NCI-H460 (cell line): ENCODE measurements around the gene CCP110. TPM values are rescaled to one million over a fixed set of nuclear protein-coding genes. Genes with fewer than 3 reads are reported as not detected.

Source experiments
- DNase-seq: peaks from one replicate; pipeline ENCODE4 v3.0.0-alpha.2; 2016; ENCODE audit warnings: low read depth; ENCODE audit errors: extremely low read depth
- total RNA-seq: library from RNA; depleted of rRNA; stranded (reverse); fragments of >200 nt; shearing (Covaris generic); gene quantifications from 2 replicates; pipeline ENCODE4 v1.2.3, GENCODE V29; 2014

The CCP110 gene
- total RNA-seq, 1 experiment from 2014 or later: 14.4 TPM

DNA sequence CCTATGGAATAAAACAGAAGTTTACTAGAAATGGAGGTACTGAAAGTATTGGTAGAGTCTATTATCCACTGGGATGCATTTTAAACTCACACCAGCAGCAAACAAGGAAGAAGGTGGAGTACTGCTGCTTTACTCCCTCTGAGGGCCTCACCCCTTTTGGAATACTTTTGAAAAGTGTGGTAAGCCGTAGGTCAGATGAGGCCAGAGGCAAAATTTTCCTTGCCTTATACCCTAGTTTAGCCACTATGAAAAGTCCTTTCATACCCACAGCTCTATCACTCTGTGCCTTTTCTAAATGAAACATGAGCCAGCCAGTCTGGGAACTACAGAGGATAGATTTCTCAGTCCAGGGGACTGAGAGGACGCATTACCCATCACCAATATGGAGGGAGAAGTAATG is 15.9 kb upstream of the CCP110 start:
- DNase-seq: no peak

DNA sequence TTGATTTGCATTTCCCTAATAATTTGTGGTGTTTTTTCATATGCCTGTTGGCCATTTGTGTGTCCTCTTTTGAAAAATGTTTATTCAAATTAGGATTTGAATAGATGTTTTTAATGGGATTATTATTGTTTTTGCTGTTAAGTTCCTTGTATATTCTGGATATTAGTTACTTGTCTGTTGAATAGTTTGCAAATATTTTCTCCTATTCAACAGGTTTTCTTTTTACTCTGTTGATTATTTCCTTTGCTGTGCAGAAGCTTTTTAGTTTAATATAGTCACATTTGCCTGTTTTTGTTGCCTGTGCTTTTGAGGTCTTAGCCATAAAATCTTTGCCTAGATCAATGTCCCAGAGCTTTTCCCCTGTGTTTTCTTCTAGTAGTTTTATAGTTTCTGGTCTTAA is 11.4 kb upstream of the CCP110 start:
- DNase-seq: no peak

DNA sequence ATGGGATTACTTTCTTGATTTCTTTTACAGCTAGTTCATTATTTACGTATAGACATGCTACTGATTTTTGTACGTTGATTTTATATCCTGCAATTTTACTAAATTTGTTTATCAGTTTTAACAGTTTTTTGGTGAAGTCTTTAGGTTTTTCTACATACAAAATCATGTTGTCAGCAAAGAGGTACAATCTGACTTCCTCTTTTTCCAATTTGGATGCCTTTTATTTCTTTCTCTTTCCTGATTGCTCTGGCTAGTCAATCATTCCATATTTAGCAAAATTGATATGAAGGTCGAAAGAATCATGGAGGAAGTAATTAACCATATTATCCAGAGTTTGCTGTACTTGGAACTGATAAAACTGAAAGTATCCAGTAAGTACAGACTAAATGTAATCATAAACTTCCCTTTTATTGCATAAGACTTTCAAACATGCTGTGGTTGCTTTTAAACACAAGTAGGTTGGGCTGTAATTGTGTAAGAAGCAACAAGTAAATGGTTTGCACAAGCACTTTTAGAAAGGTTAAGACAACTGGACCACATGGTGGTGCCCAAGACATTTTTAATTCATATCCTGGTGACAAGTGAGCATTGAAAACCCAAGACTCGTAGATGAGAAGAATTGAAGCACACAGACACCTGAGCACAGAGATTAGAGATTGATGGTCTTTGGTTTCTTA is 10.2 kb upstream of the CCP110 start:
- no peak for DNase-seq

DNA sequence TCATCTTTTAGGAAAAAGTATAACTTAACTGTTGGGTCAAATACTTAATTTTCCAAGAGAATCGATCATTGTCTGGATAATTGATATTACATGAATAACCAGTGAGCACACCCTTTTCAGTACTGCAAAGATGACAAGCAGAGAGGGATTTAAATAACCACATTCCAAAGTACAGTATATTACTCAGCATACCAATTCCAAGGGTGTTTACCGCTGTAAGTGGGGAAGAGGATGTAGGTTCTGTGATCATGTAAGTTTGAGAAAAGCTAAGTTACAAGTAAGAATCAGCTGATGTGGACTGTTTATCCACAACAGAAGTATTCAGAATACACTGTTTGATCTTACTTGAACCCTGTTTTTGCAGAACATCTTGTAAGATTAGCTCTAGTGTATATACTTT is 8.0 kb upstream of the CCP110 start:
- no peak for DNase-seq

DNA sequence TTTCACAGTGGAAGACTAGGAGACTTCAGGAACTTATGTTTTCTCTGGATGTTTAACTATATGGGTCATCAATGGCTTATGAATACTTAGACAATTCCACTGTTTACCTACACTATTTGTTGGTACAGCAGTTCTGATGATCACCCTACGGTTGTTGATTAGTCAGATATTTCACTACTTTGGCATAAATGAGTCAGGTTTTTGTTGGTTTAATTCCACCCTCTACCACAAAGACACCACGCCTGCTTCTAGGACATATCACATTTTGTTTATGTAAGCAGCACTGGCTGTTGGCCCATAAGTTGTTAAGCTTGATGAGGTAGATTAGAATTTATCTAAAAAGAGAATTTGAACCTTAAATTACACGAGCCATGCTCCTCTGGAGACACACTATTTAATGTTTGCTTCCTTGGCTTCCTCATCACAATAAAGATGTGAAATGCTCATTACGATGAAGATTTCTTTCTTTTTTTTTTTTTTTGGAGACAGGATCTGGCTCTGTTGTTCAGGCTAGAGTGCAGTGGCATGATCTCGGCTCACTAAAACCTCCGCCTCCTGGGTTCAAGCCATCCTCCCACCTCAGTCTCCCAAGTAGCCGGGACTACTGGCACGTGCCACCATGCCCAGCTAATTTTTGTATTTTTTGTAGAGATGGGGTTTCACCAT is 6.2 kb upstream of the CCP110 start:
- peak; percentile 69 for DNase-seq

DNA sequence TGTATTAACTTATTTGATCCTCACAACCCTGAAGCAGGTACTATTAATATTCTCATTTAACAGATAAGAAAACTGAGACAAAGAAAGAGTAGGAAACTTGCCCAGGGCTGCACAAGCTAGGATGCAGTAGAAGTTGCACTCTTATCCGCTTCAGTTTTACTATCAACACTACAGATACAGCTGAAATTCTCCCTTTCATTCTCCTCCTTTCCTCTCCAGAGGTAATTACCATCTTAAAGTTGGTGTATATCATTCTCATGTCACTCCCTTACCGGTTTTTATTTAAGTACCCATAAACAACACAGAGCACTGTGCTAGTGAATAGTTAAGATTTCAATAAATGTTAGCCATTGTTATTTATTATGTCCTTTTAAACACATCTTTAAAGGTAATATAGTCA is 5.4 kb upstream of the CCP110 start:
- DNase-seq: no peak

DNA sequence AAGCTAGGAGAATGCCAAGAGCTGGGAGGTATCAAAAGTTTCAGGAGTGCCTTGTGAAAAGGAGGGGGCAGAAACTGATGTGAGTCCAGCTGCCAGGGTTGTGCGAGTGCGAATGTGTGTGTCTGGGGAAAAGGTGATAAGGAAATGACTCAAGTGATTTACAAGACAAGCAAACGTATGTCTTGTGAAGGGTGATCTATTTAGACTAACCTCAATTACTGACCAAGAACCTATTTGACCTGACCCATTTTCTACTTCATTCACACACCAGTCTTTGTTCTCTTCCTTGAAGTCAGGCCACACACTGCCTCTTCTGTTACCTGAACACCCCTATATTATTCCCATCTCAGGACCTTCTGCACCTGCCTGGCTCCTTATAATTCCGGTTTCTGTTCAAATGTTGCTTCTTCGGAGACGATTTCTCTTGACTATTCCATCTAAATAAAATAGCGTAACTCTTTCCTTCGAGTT is 2.8 kb upstream of the CCP110 start:
- DNase-seq: no peak

DNA sequence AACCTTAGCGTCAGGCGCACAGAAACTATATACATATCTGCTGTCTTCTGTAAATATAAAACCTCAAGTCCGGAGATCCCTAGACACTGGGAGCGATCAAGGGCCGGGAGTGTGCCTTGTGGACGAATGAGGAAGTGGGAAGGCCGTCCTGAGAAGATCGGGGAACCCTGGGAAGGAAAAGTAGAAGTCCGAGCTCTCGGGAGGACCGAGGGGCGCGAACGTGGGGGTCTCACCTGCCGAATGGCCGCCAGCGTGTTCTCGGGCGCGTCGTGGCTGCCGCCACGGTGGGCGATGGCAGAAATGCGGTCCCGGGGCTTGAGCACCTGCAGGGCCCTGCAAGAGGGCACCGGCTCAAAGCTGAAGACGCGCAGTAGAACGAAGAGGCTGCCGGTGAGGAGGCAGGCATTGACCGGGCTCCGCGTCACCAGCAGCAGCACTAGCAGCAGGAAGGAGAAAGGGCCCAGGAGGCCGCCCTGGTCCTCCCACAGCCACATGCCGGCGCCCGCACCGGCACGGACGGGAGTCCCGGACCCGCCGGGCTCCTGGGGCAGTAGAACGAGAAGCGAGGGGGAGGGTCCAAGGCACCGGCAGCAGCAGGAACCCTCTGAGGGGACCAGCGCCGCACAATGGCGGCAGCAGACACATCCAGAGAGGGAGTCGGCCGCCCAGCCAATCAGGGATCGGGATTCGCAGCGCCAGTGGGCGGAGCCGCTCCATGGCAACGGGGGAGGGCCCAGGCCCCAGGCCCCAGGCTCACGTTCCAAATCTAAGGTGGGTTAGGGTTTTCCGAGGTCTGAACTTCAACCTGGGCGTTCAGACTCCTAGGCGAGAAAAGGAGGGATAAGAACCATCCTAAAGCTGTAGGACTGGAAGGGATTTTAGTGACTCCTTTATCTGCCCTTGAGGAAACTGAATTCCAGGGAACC is 2.0 kb upstream of the CCP110 start, which contains the start of gene GDE1:
TSS of gene GDE1 (minus strand) at position 628 of the 926 bp plus-strand sequence. CDS start at position 494, 134 bp downstream.
- peak; percentile 91 for DNase-seq

DNA sequence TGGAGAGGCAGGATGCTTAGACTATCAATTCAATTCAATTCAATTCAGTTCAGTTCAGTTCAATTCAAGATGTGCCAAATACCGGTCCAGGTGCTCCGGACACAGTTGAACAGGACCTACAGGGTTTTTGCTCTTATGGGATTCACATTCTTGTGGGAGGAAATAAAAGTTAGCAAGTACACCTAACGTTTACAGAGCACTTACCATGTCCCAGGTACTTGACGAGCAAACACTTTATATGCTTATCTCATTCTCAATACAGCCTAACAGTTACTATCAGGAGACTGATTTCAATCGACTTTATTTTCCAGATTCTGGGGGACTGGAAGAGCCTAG is 1.4 kb upstream of the CCP110 start:
- no peak for DNase-seq

DNA sequence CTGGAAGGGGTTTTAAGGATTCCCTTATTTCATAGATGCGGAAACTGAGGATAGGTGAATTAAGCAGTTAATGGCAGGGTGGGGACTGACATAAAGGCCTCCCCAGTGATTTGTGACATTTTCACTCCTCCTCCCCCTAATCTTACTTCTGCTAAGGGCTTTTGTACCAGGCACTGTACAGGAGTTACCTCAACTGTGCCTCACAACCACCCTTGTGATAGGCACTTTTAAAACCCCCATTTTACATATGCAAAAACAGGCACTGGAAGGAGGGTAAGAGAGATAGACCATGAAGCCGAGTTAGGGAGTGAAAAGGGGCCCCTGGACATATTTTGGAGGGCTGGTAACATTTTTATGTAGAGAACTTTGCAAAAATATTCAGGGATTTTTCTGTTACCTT is 982 bp upstream of the CCP110 start:
- DNase-seq: no peak

DNA sequence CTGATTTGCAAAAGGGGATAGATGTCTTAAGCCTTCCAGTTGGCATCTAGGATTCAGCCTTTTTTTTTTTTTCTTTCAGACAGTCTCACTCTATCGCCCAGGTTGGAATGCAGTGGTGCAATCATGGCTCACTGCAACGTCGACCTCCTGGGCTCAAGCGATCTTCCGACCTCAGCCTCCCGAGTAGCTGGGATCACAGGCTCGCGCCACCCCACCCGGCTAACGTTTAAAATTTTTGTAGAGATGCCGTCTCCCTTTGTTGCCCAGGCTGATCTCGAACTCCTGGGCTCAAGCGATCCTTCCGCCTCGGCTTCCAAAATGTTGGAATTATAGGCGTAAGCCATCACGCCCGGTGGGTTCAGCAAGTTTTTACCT is 571 bp upstream of the CCP110 start:
- DNase-seq: no peak

DNA sequence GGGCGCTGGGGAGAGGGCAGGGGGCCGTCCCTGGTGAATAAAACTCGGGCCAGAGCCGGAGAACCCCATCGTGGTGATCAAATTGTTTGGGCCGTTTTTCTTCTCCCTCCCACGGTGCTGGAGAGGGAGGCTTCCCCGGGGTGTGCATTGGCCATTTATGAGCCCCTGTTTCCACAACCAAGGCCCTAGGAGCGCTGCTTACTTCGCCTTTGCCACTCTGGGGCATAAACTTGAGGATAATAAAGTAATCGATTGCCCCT is 544 bp downstream of the CCP110 start:
- DNase-seq: no peak

DNA sequence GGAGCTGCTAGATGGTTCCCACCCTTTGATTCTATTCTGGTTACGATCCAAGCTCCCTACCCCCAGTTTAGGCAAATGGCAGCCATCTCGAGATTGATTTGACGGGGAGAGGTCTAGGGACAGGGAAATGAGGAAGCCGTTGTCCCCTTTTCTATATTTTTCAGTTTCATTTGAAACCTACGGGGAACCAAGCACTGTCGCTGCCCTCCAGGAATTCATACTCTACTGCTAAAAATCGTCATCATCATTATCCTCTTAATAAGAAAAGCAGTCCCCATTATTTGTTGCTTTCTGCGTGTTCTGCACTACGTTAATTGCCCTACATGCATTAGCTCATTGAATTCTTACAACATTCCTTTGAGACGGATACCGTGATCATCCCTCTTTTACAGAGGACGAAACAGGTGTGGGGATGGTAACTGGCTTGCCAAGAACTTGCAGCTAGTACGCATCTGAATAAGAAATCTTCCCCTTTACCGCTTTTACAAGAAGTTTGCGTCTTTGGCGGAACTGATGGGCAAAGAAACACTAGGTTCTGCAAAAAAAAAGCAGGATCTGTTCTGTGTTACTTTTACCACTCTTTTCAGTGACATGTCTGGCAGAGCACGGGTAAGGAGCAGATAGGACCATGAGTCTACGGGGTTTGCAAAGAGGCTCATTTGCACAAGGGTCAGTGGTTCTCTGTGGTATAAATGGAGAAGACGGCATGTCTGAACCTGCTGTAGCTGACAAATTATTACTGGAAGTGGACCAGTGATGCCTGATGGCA is 1.1 kb downstream of the CCP110 start:
- no peak for DNase-seq

DNA sequence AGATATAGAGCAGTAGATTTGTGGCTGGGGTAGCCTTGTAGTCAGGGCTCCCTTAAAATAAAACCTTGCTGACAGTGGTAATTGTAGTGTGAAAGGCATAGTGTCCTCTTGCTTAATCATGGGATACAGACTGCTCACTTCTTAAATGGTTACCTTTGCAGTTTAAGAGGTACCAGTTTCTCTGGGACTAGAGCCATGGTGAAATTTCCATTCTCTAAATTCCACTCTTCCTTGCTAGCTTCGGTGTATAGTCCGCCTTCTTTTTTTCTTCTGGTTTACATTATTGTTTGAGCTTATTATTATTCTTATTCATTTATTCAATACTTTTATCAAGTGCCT is 1.6 kb downstream of the CCP110 start:
- no peak for DNase-seq

DNA sequence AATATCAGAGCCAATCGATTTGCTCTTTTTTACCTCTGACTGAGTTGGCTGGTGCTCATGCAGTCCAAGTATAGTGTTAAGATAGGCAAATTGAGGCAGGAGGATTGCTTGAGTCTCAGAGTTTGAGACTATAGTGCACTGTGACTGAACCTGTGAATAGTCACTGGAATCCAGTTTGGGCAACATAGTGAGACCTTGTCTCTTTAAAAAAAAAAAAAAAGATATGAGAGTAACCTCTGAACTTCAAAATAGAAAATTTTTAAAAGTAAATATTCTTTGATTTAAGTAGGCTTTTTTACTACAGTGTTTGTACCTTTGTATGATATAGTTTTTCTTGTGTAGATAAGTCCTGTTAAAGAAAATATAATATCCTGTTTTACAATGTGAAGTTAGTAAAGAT is 3.4 kb downstream of the CCP110 start:
- no peak for DNase-seq

DNA sequence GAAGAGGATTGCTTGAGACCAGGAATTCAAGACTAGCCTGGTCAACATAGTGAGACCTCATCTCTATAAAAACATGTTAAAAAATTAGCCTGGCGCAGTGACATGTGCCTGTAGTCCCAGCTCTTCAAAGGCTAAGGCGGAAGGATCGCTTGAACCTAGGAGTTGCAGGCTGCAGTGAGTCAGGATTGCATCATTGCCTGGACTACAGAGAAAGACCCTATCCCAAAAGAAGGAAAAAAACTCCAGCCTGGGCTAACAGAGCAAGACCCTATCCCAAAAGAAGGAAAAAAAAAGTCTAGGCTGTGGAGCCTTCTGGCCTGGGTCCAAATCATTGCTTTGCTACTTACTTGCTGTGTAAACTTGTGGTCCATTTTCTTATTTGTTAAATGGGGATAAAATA is 4.9 kb downstream of the CCP110 start:
- DNase-seq: no peak

DNA sequence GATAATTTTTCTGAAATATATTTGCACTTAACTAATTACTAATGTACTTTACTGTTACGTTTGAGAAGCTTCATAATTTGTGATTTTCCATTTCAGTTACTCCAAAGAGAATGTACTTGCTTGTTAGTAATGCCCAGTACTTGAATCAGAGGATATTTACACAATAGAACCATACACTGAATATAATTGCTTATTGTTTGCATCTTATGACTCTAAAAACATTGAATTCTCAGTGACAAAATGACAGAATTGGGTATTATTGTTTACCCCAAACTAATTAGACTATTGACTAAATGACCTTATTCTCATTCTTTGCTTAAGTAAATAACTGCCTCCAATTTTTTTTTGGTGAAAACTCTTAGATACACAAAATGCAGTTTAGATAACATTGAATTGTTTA is 8.9 kb downstream of the CCP110 start:
- DNase-seq: no peak

DNA sequence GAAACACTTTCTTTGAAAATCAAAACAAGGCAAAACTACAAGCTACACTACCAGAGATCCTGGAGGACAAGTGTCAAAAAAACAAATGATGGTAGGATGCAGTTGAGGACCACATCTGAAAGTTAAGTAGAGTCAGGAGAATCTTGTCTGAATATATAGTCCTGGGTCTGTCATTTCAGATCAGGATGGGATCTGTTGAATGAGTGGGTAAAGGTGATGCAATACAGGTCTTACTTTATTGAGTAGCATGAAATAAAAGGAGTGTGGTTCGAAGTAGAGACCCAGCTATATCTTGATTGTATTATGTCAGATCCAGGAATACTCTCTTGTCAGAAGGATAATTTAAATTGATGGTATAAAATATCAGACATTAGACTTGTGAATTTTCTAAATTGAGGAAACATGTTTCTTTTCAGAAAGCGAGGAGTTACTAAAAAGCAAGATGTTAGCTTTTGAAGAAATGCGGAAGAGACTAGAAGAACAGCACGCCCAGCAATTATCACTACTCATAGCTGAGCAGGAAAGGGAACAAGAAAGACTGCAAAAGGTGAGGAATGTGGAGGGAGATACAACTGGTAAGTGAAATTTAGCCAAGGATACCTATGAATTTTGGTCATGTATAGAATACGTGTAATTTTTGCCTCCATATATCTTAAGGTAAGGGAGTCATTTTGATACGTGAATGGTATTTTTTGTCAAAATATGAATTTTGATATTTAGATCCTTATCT is 16.7 kb downstream of the CCP110 start:
- no peak for DNase-seq

DNA sequence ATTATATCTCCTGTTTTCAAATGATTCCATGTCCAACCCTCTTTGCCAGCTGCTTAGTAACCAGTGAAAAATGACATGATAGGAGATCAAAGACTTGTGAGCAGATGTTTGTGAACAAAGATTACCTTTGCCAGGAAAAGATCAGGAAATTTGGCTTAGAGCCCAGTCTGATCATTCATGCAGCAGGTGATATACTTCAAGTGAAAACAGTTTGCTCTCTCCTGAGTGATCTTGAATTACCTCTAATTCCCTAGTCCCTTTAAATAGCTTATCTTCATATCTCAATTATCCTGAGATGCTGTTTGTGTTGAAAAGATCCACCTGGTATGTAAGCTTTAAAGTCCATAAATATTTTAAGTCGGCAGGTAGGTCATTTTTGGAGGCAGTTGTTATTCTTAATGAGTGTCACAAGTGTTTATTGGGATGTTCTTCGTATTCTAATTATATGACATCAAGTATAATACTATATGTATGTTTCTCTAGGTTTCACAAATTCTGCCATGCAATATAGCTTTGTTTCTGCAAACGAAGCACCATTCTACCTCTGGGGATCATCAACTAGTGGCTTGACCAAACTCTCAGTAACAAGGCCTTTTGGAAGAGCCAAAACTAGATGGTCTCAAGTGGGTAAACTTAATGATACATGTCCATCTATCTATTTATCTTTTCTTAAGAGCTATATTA is 18.5 kb downstream of the CCP110 start:
- no peak for DNase-seq
